IPS DF 4.7 (cell line): Measurements from ENCODE around the gene CCR8.
"Not testable (repeated sequence)": the region's sequence is repeated elsewhere in the genome, so short reads cannot be mapped to it uniquely, and the experiment has no call there.

ENCODE experiments used
- DNase-seq: peaks from one replicate; pipeline ENCODE4 v3.0.0-alpha.2; 2013; ENCODE audit warnings: low spot score; ENCODE audit errors: extremely low read depth

Gene CCR8

GRCh38 chr3:39346785-39347585 is 17.5 kb downstream of the CCR8 start:
- no peak for DNase-seq

GRCh38 chr3:39347586-39347876 is 18.0 kb downstream of the CCR8 start:
- DNase-seq: no peak

GRCh38 chr3:39349080-39349479 is 19.6 kb downstream of the CCR8 start:
- DNase-seq: no peak

- no peak for DNase-seq
These were observed 21.2 kb downstream of the CCR8 start for GRCh38 chr3:39350714-39351113.

GRCh38 chr3:39351134-39351533 is 21.6 kb downstream of the CCR8 start:
- DNase-seq: not testable (repeated sequence)

- DNase-seq: not testable (repeated sequence)
These were observed 23.8 kb downstream of the CCR8 start for GRCh38 chr3:39353168-39353927.

GRCh38 chr3:39358333-39358732 is 28.8 kb downstream of the CCR8 start:
- DNase-seq: no peak

GRCh38 chr3:39361252-39361927 is 31.9 kb downstream of the CCR8 start:
- DNase-seq: no peak

- no peak for DNase-seq
These were observed 32.7 kb downstream of the CCR8 start for GRCh38 chr3:39362192-39362591.

- DNase-seq: no peak
These were observed 33.3 kb downstream of the CCR8 start for GRCh38 chr3:39362812-39363211.

- not testable (repeated sequence) for DNase-seq
These were observed 40.9 kb downstream of the CCR8 start for GRCh38 chr3:39370450-39370849.

- DNase-seq: no peak
These were observed 43.3 kb downstream of the CCR8 start for GRCh38 chr3:39372833-39373232.

- DNase-seq: no peak
These were observed 47.6 kb downstream of the CCR8 start for GRCh38 chr3:39376959-39377634.

- DNase-seq: peak; percentile 72
These were observed 48.6 kb downstream of the CCR8 start for GRCh38 chr3:39378088-39378487.

GRCh38 chr3:39378957-39379777 is 49.7 kb downstream of the CCR8 start:
- no peak for DNase-seq

GRCh38 chr3:39379778-39380155 is 50.3 kb downstream of the CCR8 start:
- DNase-seq: no peak

GRCh38 chr3:39381432-39381831 is 51.9 kb downstream of the CCR8 start:
- DNase-seq: no peak
